Upper lobe of right lung (tissue), 1 donor: ENCODE results near the gene SPATA20. TPM values are rescaled to one million over a fixed set of nuclear protein-coding genes. Genes with fewer than 3 reads are reported as not detected.

Source experiments
- ATAC-seq: fragments of 200-7000 bp; cut with Tn5 transposase; one replicate; pipeline ENCODE4 v1.9.1; 2020; ENCODE audit warnings: mild to moderate bottlenecking, moderate library complexity
- DNase-seq: peaks from one replicate; pipeline ENCODE4 v3.0.0-alpha.2; 2020
- H3K27ac ChIP-seq: fragments of 200-600 bp; one replicate; pipeline ENCODE4 v1.8.0; 2022
- H3K27me3 ChIP-seq: fragments of 200-600 bp; one replicate; pipeline ENCODE4 v1.8.0; 2022; ENCODE audit warnings: mild to moderate bottlenecking
- H3K36me3 ChIP-seq: fragments of 200-600 bp; one replicate; pipeline ENCODE4 v1.8.0; 2022
- H3K4me1 ChIP-seq: fragments of 200-600 bp; one replicate; pipeline ENCODE4 v1.8.0; 2022
- H3K4me3 ChIP-seq: fragments of 200-600 bp; one replicate; pipeline ENCODE4 v1.8.0; 2022; ENCODE audit warnings: mild to moderate bottlenecking
- H3K9me3 ChIP-seq: fragments of 200-600 bp; one replicate; pipeline ENCODE4 v1.8.0; 2022
- CTCF ChIP-seq: fragments of 200-600 bp; IDR thresholded peaks from one replicate; pipeline ENCODE4 v1.8.0; 2022; ENCODE audit warnings: antibody characterized with exemption
- intact Hi-C: fragments of 100-400 bp; cut with DNase I; formaldehyde crosslinking; loops from one replicate; pipeline ENCODE4 v1.11.0; 2022
- total RNA-seq: library from RNA; stranded (reverse); fragmentation: NEBNext Ultra II Directional; extraction: Animal tissue kit (Norgen Biotek cat#: 25700); gene quantifications from one replicate; pipeline ENCODE4 v1.2.1, GENCODE V29; 2021
- donor health status: DM: no; HTN: yes; CAD: no; lungs with severe emphysema.

The SPATA20 gene
- total RNA-seq, 1 donor from 2014 or later = 31.6 TPM

- no peak for ATAC-seq
- intact Hi-C loops = no loop called here
- H3K27me3 ChIP-seq = peaks cover 21% of the 10 kb centered on the region
- peaks cover 17% of the 10 kb centered on the region for H3K4me1 ChIP-seq
- H3K36me3 ChIP-seq = no peaks in the 10 kb centered on the region
- H3K27ac ChIP-seq = no peak overlapping the region
- no peak overlapping the region for H3K4me3 ChIP-seq
- no peak for DNase-seq
- TF ChIP-seq CTCF = no peak
- no peaks in the 10 kb centered on the region for H3K9me3 ChIP-seq
Measured at GRCh38 chr17:50534979-50535326, 12.0 kb upstream of the SPATA20 start.

GRCh38 chr17:50535407-50535806 lies 11.6 kb upstream of the SPATA20 start:
- ATAC-seq (no peak), DNase-seq (no peak)
- Histone ChIP-seq H3K36me3 (no peaks in the 10 kb centered on the region), H3K9me3 (no peaks in the 10 kb centered on the region), H3K4me1 (peaks cover 17% of the 10 kb centered on the region), H3K4me3 (no peak overlapping the region), H3K27me3 (peaks cover 21% of the 10 kb centered on the region), H3K27ac (no peak overlapping the region)
- TF ChIP-seq CTCF = no peak
- intact Hi-C loops = no loop called here

GRCh38 chr17:50536683-50537646 lies 10.0 kb upstream of the SPATA20 start:
- no peak overlapping the region for H3K4me3 ChIP-seq
- no peak for DNase-seq

GRCh38 chr17:50537721-50538548 lies 9.0 kb upstream of the SPATA20 start:
- no peak overlapping the region for H3K27ac ChIP-seq
- H3K4me1 ChIP-seq = peaks cover 25% of the 10 kb centered on the region
- TF ChIP-seq CTCF = no peak
- no peaks in the 10 kb centered on the region for H3K9me3 ChIP-seq
- peaks cover 5% of the 10 kb centered on the region for H3K27me3 ChIP-seq
- no peak for DNase-seq
- intact Hi-C loops = no loop called here
- H3K36me3 ChIP-seq = no peaks in the 10 kb centered on the region
- no peak for ATAC-seq
- H3K4me3 ChIP-seq = no peak overlapping the region

More at GRCh38 chr17:50536683-50537646, 10.0 kb upstream of the SPATA20 start:
- no peak for TF ChIP-seq CTCF
- Histone ChIP-seq H3K36me3 (no peaks in the 10 kb centered on the region), H3K27me3 (peaks cover 15% of the 10 kb centered on the region), H3K27ac (no peak overlapping the region), H3K4me1 (peaks cover 25% of the 10 kb centered on the region), H3K9me3 (no peaks in the 10 kb centered on the region)
- ATAC-seq = no peak
- intact Hi-C loops = no loop called here

- Histone ChIP-seq H3K27me3 (no peaks in the 10 kb centered on the region), H3K4me1 (peaks cover 24% of the 10 kb centered on the region), H3K4me3 (no peak overlapping the region), H3K9me3 (no peaks in the 10 kb centered on the region), H3K36me3 (no peaks in the 10 kb centered on the region), H3K27ac (no peak overlapping the region)
- no peak for TF ChIP-seq CTCF
- DNase-seq (no peak), ATAC-seq (no peak)
- intact Hi-C loops = no loop called here
Measured at GRCh38 chr17:50538549-50539410, 8.2 kb upstream of the SPATA20 start.
